NCI-H128 (cell line): ENCODE results near the gene AARS1.
A peak's percentile ranks its signal among the peaks of the same experiment; 100 is the strongest.
"Not testable (repeated sequence)": the region's sequence is repeated elsewhere in the genome, so short reads cannot be mapped to it uniquely, and the experiment has no call there.

Experiments used
- DNase-seq: peaks from one replicate; lab custom pipeline; 2025; ENCODE audit not compliant: unreplicated experiment; lab: John Stamatoyannopoulos, UW

AARS1 gene

DNA sequence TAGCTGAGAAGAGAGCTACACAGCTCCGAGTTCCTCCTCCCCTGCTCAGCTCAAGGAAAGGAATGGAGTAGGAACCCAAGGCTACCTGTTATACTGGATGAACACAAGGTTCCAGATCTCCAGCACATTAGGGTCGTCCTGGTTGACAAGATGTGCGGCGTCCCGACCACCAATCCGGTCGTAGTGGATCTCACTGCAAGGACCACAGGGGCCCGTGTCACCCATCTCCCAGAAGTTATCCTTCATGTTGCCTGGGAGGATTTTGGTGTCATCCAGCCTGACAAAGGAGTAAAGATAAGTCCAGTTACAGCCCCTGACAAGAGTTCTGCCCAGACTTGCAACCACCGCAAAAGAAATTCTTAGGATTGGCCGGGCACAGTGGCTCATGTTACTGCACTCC is 17.6 kb downstream of the AARS1 start:
- no peak for DNase-seq

DNA sequence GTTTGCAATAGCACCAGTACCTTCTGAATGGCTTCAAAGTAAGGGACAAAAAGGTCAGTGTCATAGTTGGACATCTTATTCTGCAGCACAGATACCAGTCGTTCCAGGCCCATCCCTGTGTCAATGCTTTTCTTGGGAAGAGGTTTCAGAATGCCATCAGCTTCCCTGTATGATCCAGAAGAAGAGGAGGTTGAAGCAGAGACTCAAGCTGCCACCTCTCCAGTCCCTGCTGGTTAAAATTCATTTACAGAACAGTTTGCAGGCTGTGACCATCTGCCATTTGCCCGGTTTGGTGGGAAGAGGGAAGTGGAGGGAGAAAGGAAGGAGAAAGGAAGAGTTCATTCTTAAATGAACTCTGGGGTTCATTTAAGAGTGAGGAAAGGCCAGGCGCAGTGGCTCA is 19.1 kb downstream of the AARS1 start:
- DNase-seq = no peak

GRCh38 chr16:70269471-70269870 is 19.8 kb downstream of the AARS1 start:
- no peak for DNase-seq

DNA sequence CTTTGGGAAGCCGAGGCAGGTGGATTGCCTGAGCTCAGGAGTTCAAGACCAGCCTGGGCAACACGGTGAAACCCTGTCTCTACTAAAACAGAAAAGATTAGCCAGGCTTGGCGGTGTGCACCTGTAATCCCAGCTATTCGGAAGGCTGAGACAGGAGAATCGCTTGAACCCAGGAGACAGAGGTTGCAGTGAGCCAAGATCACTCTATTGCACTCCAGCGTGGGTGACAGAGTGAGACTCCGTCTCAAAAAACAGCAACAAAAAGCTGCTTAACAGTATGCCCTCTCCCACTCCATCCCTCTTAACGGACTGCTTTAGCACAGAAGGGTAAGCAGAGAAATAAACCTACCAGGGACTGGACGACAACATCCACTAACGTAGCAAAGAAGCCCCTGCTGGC is 21.4 kb downstream of the AARS1 start:
- DNase-seq = not testable (repeated sequence)

DNA sequence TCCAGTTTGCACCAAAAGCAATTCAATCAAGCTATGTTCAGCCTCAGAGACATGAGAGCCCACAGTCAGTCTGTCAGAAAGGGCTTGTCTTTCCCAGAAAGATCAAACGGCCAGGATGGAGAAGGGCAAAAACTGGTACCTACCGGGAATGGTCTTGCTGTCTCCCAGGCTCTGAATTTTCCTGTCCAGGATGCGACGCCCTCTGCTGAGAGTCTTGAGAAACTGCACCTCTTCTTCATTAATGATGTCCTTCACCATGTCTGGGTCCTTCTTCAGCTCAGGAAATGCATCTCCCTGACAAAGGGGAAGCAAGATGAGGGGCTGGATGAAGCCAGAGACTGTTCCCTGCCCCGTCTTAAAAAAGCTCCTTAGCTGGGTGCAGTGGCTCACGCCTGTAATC is 21.8 kb downstream of the AARS1 start:
- DNase-seq = no peak

GRCh38 chr16:70259903-70260302 is 29.4 kb downstream of the AARS1 start:
- DNase-seq = not testable (repeated sequence)

- DNase-seq = no peak
Observed at GRCh38 chr16:70258946-70259345, 30.4 kb downstream of the AARS1 start.

DNA sequence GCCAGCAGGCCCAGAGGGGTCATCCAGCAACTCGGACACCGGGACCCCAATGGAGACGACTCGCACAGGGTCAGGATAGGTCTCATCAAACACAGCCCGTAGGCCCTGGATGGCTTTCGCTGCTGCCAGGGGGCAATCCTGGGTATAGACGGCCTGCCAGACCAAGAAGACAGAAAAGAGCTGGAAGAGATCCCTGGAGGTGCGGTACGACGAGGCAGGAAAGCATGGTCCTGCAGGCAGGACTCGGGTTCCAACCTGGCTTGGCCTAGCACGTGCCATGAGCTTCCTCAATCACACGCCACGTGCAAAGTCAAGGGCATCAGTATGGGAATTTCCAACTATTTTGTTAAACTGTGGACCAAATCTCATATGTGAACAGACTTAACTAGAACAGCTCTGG is 31.2 kb downstream of the AARS1 start:
- no peak for DNase-seq

DNA sequence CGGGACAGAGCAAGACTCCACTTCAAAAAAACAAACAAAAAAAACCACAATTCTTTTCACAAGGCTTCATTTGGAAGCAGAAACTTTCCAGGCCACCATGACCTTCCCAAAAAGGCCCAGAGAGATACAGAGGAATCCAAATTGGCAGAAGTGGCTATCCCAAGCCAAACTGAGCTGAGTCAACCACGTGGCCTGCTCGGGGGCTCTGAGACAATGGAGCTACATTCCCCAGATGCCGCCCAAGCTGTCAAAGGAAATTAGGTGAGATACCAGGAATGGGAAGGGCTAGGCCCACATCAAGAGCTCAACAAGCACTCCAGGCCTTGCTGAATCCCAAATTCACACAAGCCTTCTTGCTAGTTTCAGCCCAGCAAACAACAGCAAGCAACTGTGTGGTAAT is 31.9 kb downstream of the AARS1 start:
- no peak for DNase-seq

- no peak for DNase-seq
Observed at GRCh38 chr16:70255574-70255973, 33.7 kb downstream of the AARS1 start.

GRCh38 chr16:70254965-70255286 is 34.4 kb downstream of the AARS1 start:
- DNase-seq = no peak

GRCh38 chr16:70254180-70254964 is 34.9 kb downstream of the AARS1 start:
- DNase-seq = no peak

DNA sequence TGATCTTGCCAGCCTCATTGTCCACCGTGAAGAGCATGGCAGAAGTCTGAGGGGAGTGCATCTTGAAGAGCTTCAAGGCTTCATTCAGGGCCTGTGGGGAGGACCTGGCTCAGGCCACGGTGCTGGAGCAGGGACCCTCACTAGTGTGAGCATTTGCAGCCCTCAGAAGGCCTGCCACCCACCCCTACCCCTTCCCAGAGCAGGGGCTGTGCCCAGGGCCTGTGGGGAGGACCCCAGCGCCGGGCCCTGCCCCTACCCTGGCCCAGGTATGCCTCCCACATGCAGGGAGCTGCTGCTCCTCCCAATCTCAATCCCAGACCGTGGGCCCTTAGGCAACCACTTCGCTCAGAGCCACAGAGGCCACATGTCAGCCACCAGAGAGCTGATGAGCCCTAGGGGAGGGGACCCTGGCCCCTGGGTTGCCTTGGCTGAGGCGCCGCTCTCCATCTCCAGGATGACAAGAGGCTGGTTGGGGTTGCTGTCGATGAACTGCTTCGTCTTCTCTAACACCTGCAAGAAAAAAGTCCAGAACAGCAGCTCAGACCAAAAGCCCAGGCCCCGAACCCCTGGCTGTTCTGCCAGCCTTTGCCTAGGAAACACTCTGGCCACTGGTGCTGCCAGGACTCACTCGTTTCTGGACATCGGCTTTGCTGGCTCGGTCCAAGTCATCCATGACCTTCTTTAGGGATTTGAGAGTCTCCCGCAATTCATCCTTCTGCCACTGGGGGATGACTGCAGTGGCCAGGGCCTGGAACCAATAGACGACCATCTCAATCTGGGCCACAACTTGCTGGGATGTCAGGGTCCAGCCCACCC is 35.8 kb downstream of the AARS1 start:
- DNase-seq = no peak

DNA sequence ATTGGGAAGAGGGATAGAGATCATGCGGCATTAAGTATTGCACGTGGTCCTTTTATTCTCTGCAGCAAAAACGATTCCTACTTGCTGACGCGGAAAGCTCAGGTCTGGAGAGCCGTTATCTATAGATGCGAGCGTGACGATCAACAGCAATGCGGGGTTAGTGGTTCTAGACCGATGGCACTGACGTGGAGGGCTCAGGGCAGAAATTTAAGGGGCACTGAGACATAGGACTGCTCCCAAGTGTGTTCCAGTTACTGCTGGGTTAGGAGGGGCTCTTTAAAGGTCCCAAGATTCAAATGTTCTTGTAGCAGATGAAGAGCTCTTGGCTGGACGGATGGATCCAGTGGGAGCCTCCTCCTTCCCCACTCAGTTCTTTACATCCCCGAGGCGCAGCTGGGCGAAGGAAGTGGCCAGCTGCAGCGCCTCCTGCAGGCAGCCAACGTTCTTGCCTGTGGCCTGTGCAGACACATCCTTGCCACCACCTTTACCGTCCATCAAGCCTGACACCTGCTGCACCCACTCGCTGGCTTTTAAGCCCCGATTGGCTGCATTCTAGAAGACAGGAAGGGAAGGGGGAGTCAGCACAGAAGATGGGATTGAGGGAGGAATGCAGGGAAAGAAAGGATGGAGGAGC is 36.8 kb downstream of the AARS1 start:
- no peak for DNase-seq

DNA sequence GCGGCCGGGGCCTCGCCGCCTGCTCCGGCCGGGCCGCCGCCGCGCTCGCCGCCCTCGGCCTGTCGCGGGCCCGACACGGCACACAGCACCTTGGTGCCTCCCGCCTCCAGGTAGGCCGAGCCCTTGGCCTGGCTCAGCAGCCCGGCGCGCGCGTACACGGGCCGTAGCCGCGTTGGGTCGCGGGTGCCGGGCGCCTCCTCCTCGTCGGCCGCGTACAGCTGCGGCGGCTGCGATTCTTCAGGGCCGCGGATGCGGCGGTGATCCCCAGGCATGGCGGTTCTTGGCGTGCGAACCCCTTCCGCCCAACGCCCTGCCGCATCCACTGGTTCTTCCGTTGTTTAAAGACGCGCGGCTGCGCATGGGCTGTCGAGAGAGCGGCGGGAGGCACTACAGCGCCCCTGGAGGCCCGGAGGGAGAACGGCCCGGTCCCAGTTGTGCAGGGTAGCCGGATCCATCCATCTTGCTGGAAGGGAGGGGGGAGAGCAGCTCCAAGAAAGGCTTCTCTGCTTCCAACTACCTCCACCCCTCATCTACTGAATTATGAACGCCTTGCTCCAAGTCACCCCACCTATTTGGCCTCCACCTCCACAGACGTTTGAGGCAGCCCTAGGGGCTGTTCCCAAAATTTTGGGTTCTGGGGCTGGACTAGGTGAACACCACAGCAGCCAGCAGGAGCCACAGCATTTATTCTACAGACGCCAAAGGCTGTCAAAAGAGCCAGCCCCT is 37.5 kb downstream of the AARS1 start, which contains the start of gene EXOSC6:
Gene EXOSC6 (minus strand): TSS at position 312 of the 726 bp plus-strand sequence. CDS start 40 bp downstream, at position 272.
- peak; percentile 81 for DNase-seq

DNA sequence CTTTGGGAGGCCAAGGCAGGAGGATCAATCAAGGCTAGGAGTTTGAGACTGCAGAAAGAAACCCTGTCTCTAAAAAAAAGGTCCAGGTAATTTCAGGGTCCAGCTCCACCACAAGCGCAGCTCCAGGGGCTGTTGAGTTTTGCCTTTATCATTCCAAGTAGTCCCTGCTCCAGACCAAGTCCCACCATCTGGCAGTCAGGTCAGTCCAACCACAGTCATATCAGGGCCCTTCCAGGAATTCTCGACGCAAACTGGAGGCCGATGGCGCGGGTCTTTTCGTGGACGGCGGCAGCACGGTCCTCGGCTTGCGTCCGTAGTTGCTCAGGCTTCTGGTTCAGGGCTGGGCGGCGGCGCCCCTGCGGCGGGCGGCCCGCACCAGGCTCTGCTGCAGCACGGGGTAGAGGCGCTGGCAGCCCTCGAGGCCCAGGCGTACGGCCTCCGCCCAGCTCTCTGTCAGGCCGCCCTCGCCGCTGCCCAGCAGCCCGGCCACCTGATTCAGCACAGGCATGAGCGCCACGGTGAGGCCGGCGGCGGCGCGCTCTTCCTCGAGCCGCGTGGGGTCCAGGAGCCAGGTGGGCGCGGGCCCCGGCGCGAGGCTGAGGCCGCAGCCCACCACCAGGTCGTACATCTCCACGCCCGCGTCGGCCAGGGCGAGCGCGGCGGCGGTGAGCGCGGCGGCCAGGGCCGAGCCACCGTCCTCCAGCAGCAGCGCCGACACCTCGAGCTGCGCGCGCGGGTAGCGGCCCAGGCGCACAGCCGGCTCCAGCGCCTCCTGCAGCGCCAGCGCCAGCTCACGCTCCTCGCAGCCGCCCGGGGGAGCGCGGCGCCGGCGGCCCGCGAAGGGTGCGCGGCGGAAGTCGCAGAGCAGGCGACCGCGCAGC is 38.3 kb downstream of the AARS1 start:
- DNase-seq = no peak

DNA sequence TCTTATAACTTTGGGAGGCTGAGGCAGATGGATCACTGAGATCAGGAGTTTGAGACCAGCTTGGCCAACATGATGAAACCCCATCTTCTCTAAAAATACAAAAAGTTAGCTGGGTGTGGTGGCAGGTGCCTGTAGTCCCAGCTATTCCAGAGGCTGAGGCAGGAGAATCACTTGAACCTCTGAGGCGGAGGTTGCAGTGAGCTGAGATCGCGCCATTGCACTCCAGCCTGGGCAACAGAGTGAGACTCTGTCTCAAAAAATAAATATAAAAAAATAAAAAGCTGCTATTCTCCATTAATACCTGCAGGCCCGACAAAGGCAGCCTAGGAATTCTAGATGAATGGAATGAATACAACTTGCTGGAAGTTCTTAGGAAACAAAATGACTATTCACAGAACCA is 39.6 kb downstream of the AARS1 start:
- DNase-seq = not testable (repeated sequence)

- DNase-seq = not testable (repeated sequence)
Observed at GRCh38 chr16:70238773-70239172, 50.5 kb downstream of the AARS1 start.

DNA sequence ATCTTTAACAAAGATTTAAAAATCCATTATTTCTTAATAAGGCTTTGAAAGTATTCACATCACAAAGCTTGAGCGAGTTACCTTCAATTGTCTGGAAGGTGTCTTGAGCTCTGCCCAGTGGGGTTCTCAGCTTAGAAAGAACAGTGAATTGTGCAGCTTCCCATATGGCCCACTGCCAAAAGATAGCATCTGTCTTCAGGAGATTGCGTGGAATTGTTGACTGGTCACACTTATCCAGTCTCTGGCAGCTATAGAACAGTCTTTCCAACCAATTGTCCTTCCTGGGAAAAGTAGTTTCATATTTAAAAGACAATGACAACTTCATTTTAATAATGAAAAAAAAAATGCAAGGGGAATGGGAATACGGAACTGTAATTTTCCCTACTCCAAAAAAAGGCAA is 57.5 kb downstream of the AARS1 start:
- DNase-seq = not testable (repeated sequence)

- DNase-seq = not testable (repeated sequence)
Observed at GRCh38 chr16:70226024-70226423, 63.3 kb downstream of the AARS1 start.
